Activated T-cell treated with anti-CD3 and anti-CD28 coated beads, Interleukin-2, amount 50 U/mL, for 1 hour (primary cell): ENCODE data around the gene KRT5.
"Not testable (repeated sequence)": the region's sequence is repeated elsewhere in the genome, so short reads cannot be mapped to it uniquely, and the experiment has no call there.

Experiments used
- DNase-seq: peaks from one replicate; pipeline ENCODE4 v3.0.0-alpha.2; 2020

Gene KRT5

DNA sequence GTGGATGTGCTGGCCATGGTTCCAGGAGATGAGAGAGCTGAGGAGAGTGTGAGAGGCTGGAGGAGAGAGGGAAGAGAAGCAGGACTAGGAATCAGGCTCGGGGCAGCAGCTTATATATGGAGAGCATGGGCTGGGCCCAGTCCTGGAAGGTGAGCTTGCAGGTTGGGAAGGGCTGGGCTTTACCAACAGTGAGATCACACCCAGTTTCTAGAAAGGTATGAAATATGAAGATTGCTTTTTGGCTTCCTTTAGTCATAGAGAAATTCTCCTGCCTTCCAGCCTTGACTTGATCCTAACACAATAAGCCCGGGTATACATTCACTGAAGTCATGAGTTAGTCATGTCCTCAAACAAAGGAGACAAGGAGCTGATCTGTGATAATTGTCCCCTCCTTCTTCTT, 27.0 kb downstream of the KRT5 start, which contains the start of gene KRT6A:
KRT6A (minus strand) TSS at position 86 of the 400 bp plus-strand sequence; CDS start at position 17, 69 bp downstream.
- no peak for DNase-seq

DNA sequence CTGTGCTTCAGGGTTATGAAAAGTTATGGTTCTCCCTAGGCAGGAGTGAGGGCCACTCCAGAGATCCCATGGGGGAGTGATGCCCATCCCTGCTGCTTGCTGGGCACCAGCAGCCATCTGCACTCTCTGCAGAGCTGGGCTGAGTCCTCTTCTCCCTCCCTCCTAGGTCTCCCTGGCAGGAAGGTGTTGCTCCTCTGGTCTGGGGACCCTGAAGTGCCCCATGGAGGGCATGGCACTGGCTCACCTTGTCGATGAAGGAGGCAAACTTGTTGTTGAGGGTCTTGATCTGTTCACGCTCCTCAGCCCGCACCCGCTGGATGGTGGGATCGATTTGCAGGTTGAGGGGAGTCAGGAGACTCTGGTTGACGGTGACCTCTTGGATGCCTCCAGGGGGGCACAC, 27.8 kb downstream of the KRT5 start:
- not testable (repeated sequence) for DNase-seq

- DNase-seq = not testable (repeated sequence)
Observed at GRCh38 chr12:52491495-52491894, 28.7 kb downstream of the KRT5 start.

- DNase-seq = no peak
Observed at GRCh38 chr12:52488736-52489135, 31.5 kb downstream of the KRT5 start.

DNA sequence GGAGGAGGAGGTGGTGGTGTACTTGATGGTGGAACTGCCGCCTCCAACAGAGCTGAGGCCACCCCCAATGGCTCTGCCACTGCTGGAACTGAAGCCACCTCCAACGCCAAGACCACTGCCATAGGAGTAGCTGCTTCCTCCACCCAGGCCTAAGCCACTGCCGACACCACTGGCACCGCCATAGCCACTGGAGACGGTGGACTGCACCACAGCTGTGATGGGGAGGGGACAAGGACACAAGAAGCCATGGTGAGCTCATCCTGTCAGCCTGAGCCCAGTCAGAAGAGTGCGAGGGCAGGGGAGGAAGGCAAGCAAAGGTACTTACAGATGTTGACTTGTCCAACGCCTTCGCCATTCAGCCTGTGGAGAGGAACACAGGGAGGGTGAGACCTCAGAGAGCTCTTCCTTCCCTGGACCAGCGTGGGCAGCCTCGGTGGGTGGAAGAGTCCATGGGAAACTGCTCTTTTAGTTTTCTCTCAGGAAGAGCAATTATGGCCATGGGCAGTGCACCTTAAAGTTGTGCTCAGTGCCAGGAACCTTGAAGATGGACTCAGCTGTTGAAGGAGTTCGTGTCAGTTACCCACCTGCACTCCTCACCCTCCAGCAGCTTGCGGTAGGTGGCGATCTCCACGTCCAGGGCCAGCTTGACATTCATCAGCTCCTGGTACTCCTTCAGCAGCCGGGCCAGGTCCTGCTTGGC, 32.3 kb downstream of the KRT5 start:
- not testable (repeated sequence) for DNase-seq

- DNase-seq = no peak
Observed at GRCh38 chr12:52487211-52487610, 33.0 kb downstream of the KRT5 start.

DNA sequence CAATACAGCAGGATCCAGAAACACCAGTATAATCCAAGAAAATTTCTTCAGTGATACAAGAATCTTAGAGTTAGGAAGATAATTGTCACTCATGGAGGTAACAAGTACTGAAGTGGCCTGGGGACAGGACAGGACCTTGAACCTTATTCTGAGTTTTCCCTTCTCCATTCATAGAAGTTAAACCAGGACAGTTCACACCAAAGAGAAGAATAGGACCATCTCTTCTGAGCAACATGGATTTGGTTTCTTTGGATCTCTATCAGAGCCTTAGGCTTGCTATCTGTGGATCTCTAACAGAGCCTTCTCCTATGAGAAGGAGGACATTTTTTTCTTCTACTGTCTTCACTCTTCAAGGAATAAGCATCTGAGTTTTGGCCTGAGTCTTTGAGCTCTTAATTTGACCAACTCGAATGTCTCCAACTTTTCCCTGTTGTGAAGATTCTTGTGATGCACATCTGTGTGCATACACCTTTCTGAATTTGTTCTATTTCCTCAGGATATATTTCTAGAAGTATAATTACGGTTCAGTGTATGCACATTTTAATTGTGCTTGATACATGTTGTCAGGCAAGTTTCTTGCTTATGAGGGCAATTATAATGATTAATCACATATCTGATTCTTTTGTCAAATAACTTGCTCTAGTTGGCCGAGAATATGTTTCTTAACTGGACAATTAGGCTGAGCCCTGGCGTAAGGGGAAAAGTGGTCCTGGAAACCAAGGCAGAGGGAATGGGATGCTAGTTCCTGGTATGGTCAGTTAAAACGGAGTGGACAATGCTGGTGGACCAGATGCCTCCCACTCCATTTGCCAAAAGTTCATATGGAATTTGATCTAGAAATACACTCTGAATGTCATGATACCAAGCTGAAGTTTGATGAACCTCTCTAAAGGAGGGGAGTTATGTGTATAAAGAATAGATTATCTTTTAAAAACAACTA, 33.8 kb downstream of the KRT5 start:
- DNase-seq = no peak

- no peak for DNase-seq
Observed at GRCh38 chr12:52480073-52480472, 40.1 kb downstream of the KRT5 start.

- DNase-seq = no peak
Observed at GRCh38 chr12:52477651-52478050, 42.5 kb downstream of the KRT5 start.

GRCh38 chr12:52474212-52474611, 46.0 kb downstream of the KRT5 start:
- DNase-seq = no peak

- DNase-seq = no peak
Observed at GRCh38 chr12:52473768-52474167, 46.4 kb downstream of the KRT5 start, which contains the start of gene KRT6C. TSS of gene KRT6C (minus strand) at chr12:52473805. CDS start at chr12:52473737, 68 bp downstream.

DNA sequence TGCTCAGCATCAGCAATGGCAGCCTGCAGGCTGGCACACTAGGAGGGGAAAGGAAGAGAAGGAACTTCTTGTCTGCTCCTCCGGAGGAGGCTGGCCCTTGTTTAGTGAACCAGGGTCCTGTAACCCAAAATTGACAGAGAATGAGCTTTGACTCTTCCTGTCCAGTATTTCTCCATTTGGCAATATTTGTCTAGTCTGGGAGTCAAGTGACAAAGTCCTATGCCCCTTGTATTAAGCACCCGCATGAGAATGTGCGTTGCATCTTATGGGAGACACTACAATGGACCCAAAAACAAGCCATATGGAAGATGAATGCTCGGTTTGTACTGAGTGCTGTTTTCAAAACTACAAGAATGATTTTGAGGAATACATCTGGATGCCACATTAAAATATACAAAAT, 50.3 kb downstream of the KRT5 start:
- DNase-seq = no peak

GRCh38 chr12:52464897-52465296, 55.3 kb downstream of the KRT5 start:
- no peak for DNase-seq
